DND-41 (cell line): ENCODE data around the gene DGKA.
"Not testable (repeated sequence)": the region's sequence is repeated elsewhere in the genome, so short reads cannot be mapped to it uniquely, and the experiment has no call there.

ENCODE experiments used
- ATAC-seq: fragments of 200-7000 bp; cut with Tn5 transposase; 3 replicates; pipeline ENCODE4 v1.9.1; 2021; ENCODE audit warnings: low read depth; ENCODE audit not compliant: insufficient read depth
- DNase-seq: peaks from one replicate; pipeline ENCODE4 v3.0.0-alpha.2; 2020
- H2AFZ ChIP-seq: 2 replicates; pipeline ENCODE4 v1.6.0; 2012; ENCODE audit warnings: low read depth, low read length
- H3K27ac ChIP-seq: 2 replicates; pipeline ENCODE4 v1.5.1; 2012; ENCODE audit warnings: low read length, inconsistent platforms
- H3K27me3 ChIP-seq: fragments of 200-600 bp; sonication (generic); 2 replicates; pipeline ENCODE4 v1.6.0; 2012; ENCODE audit warnings: low read length, mild to moderate bottlenecking, inconsistent platforms; ENCODE audit not compliant: insufficient read depth, poor library complexity
- H3K36me3 ChIP-seq: 2 replicates; pipeline ENCODE4 v1.5.1; 2012; ENCODE audit warnings: low read length, inconsistent platforms; ENCODE audit not compliant: insufficient read depth
- H3K4me1 ChIP-seq: 2 replicates; pipeline ENCODE4 v1.5.1; 2012; ENCODE audit warnings: mild to moderate bottlenecking, low read length; ENCODE audit not compliant: insufficient read depth
- H3K4me2 ChIP-seq: 2 replicates; pipeline ENCODE4 v1.6.0; 2012; ENCODE audit warnings: mild to moderate bottlenecking, moderate library complexity, low read length, inconsistent platforms; ENCODE audit not compliant: insufficient read depth
- H3K4me3 ChIP-seq, 2 experiments: fragments of 200-600 bp in 1 of 2; shearing (Covaris generic) in 1 of 2; 2 replicates each; pipeline ENCODE4 v1.5.1; 2012 to 2016; ENCODE audit warnings: inconsistent platforms in 2 of 2, low read length in 2 of 2, mild to moderate bottlenecking in 2 of 2, low read depth in 1 of 2, moderate library complexity in 1 of 2
- H3K79me2 ChIP-seq: 2 replicates; pipeline ENCODE4 v1.6.0; 2012; ENCODE audit warnings: low read length, inconsistent platforms; ENCODE audit not compliant: insufficient read depth
- H3K9ac ChIP-seq: 2 replicates; pipeline ENCODE4 v1.6.0; 2012; ENCODE audit warnings: low read depth, mild to moderate bottlenecking, inconsistent platforms, low read length, moderate library complexity
- H3K9me3 ChIP-seq: 2 replicates; pipeline ENCODE4 v1.5.1; 2012; ENCODE audit warnings: low read length, moderate library complexity, mild to moderate bottlenecking, inconsistent platforms; ENCODE audit not compliant: insufficient read depth, severe bottlenecking
- H4K20me1 ChIP-seq: 2 replicates; pipeline ENCODE4 v1.6.0; 2012; ENCODE audit warnings: low read length; ENCODE audit not compliant: insufficient read depth
- CTCF ChIP-seq: IDR thresholded peaks from 2 replicates; pipeline ENCODE4 v1.5.1; 2012; ENCODE audit warnings: borderline replicate concordance, low read length, moderate library complexity, mild to moderate bottlenecking; ENCODE audit not compliant: poor library complexity, severe bottlenecking; ENCODE audit errors: extremely low read depth
- EZH2 ChIP-seq: IDR thresholded peaks from 3 replicates; pipeline ENCODE4 v1.6.1; 2012; ENCODE audit warnings: borderline replicate concordance, low read depth, mild to moderate bottlenecking, moderate library complexity, low read length, inconsistent platforms; ENCODE audit not compliant: severe bottlenecking

Gene DGKA

GRCh38 chr12:55984861-55985260, 53.9 kb downstream of the DGKA start:
- no peaks in the 10 kb centered on the region for H3K27me3 ChIP-seq
- no peak overlapping the region for H3K9ac ChIP-seq
- H3K79me2 ChIP-seq: peaks cover 8% of the 10 kb centered on the region; the same call in 1 of the 2 replicates
- TF ChIP-seq EZH2: no peak
- no peak for TF ChIP-seq CTCF
- H3K4me3 ChIP-seq: no peak overlapping the region
- no peak for DNase-seq
- no peak overlapping the region for H3K4me2 ChIP-seq
- no peaks in the 10 kb centered on the region for H3K9me3 ChIP-seq
- H3K36me3 ChIP-seq: peaks cover 52% of the 10 kb centered on the region
- no peak for ATAC-seq
- no peaks in the 10 kb centered on the region for H4K20me1 ChIP-seq
- H3K4me1 ChIP-seq: no peaks in the 10 kb centered on the region
- H3K27ac ChIP-seq: no peak overlapping the region
- no peak overlapping the region for H2AFZ ChIP-seq

- ATAC-seq: no peak
Observed at GRCh38 chr12:55985341-55985740, 54.4 kb downstream of the DGKA start.

GRCh38 chr12:55985976-55986375, 55.0 kb downstream of the DGKA start:
- not testable (repeated sequence) for ATAC-seq, H3K4me3 ChIP-seq, H2AFZ ChIP-seq, H3K27ac ChIP-seq, H3K9me3 ChIP-seq, DNase-seq, H3K4me1 ChIP-seq, H3K27me3 ChIP-seq, H3K79me2 ChIP-seq, H4K20me1 ChIP-seq, H3K9ac ChIP-seq, H3K4me2 ChIP-seq
- H3K36me3 ChIP-seq: peaks cover 58% of the 10 kb centered on the region

More at GRCh38 chr12:55985341-55985740, 54.4 kb downstream of the DGKA start:
- Histone ChIP-seq H2AFZ (no peak overlapping the region), H3K4me1 (no peaks in the 10 kb centered on the region), H3K9ac (no peak overlapping the region), H4K20me1 (no peaks in the 10 kb centered on the region), H3K79me2 (peaks cover 8% of the 10 kb centered on the region; the same call in 1 of the 2 replicates), H3K27me3 (no peaks in the 10 kb centered on the region), H3K4me2 (no peak overlapping the region), H3K36me3 (peaks cover 55% of the 10 kb centered on the region), H3K4me3 (no peak overlapping the region), H3K27ac (no peak overlapping the region), H3K9me3 (no peaks in the 10 kb centered on the region)
- DNase-seq: no peak
- TF ChIP-seq CTCF (no peak), EZH2 (no peak)

- H3K27me3 ChIP-seq: no peaks in the 10 kb centered on the region
- no peak overlapping the region for H3K27ac ChIP-seq
- no peaks in the 10 kb centered on the region for H3K9me3 ChIP-seq
- H3K4me3 ChIP-seq: no peak overlapping the region
- ATAC-seq (no peak), DNase-seq (no peak)
- no peak for TF ChIP-seq EZH2
- no peak for TF ChIP-seq CTCF
- H4K20me1 ChIP-seq: no peaks in the 10 kb centered on the region
- H3K4me2 ChIP-seq: no peak overlapping the region
- H2AFZ ChIP-seq: no peak overlapping the region
- H3K79me2 ChIP-seq: no peaks in the 10 kb centered on the region
- H3K9ac ChIP-seq: no peak overlapping the region
- peaks cover 68% of the 10 kb centered on the region for H3K36me3 ChIP-seq
- H3K4me1 ChIP-seq: no peaks in the 10 kb centered on the region
Observed at GRCh38 chr12:55991110-55991509, 60.1 kb downstream of the DGKA start.
